GM11168 (cell line): ENCODE data around the gene LRRC8E.

Experiments used
- in situ Hi-C: fragments of 300-500 bp; cut with MboI; formaldehyde crosslinking; loops from one replicate; pipeline ENCODE4 v1.12.0; 2022; ENCODE audit warnings: low sequenced_read_pairs; ENCODE audit not compliant: unreplicated experiment

Gene LRRC8E

GRCh38 chr19:7888145-7888825, at the start of gene LRRC8E:
Gene LRRC8E, plus strand, starts transcription at chr19:7888510. Its CDS starts 7,094 bp downstream, at chr19:7895604.
- in situ Hi-C loops = no loop called here

GRCh38 chr19:7839476-7839875, 48.8 kb upstream of the LRRC8E start:
- in situ Hi-C loops = no loop called here

- in situ Hi-C loops = no loop called here
These were observed 47.7 kb upstream of the LRRC8E start for GRCh38 chr19:7840629-7841028.

GRCh38 chr19:7841751-7842660, 46.3 kb upstream of the LRRC8E start:
- in situ Hi-C loops = no loop called here

- in situ Hi-C loops = no loop called here
These were observed 45.5 kb upstream of the LRRC8E start for GRCh38 chr19:7842661-7843294.

- in situ Hi-C loops = no loop called here
These were observed 44.8 kb upstream of the LRRC8E start for GRCh38 chr19:7843521-7843920.

- in situ Hi-C loops = no loop called here
These were observed 43.9 kb upstream of the LRRC8E start for GRCh38 chr19:7844405-7844804.

GRCh38 chr19:7844951-7845350, 43.4 kb upstream of the LRRC8E start:
- in situ Hi-C loops = no loop called here

- in situ Hi-C loops = no loop called here
These were observed 42.7 kb upstream of the LRRC8E start for GRCh38 chr19:7845390-7846154.

GRCh38 chr19:7846155-7846646, 42.1 kb upstream of the LRRC8E start:
- in situ Hi-C loops = no loop called here

- in situ Hi-C loops = no loop called here
These were observed 40.6 kb upstream of the LRRC8E start for GRCh38 chr19:7847664-7848063.

- in situ Hi-C loops = no loop called here
These were observed 39.4 kb upstream of the LRRC8E start for GRCh38 chr19:7848779-7849457.

- in situ Hi-C loops = no loop called here
These were observed 38.7 kb upstream of the LRRC8E start for GRCh38 chr19:7849631-7849999.

GRCh38 chr19:7850000-7850813, 38.1 kb upstream of the LRRC8E start:
- in situ Hi-C loops = no loop called here

- in situ Hi-C loops = no loop called here
These were observed 37.2 kb upstream of the LRRC8E start for GRCh38 chr19:7850945-7851622.

- in situ Hi-C loops = no loop called here
These were observed 36.4 kb upstream of the LRRC8E start for GRCh38 chr19:7851623-7852500.
